Choroid plexus epithelial cell (primary cell): ENCODE data around the gene L2HGDH.

Experiments
- DNase-seq: peaks from one replicate; pipeline ENCODE4 v3.0.0-alpha.2; 2010; ENCODE audit warnings: low read depth
- H3K4me3 ChIP-seq: 2 replicates; pipeline ENCODE4 v1.5.1; 2011; ENCODE audit warnings: low read depth, mild to moderate bottlenecking, control low read depth, low read length, moderate library complexity
- CTCF ChIP-seq: conservative IDR thresholded peaks from 2 replicates; pipeline ENCODE4 v1.5.1; 2011; ENCODE audit warnings: low read depth, mild to moderate bottlenecking, control low read depth, inconsistent platforms, low read length, moderate library complexity

L2HGDH gene

GRCh38 chr14:50225067-50225973 is 86.7 kb downstream of the L2HGDH start:
- DNase-seq = peak; percentile 95
- no peak for TF ChIP-seq CTCF
- H3K4me3 ChIP-seq = no peak overlapping the region

- DNase-seq = no peak
- no peak overlapping the region for H3K4me3 ChIP-seq
- no peak for TF ChIP-seq CTCF
Observed at GRCh38 chr14:50222055-50222613, 89.9 kb downstream of the L2HGDH start.

GRCh38 chr14:50218501-50218900 is 93.5 kb downstream of the L2HGDH start:
- no peak overlapping the region for H3K4me3 ChIP-seq
- no peak for TF ChIP-seq CTCF
- DNase-seq = no peak

GRCh38 chr14:50215416-50215815 is 96.6 kb downstream of the L2HGDH start:
- no peak for TF ChIP-seq CTCF
- H3K4me3 ChIP-seq = no peak overlapping the region
- no peak for DNase-seq

- DNase-seq = no peak
- no peak overlapping the region for H3K4me3 ChIP-seq
- no peak for TF ChIP-seq CTCF
Observed at GRCh38 chr14:50213795-50214194, 98.2 kb downstream of the L2HGDH start.

- no peak for DNase-seq
- TF ChIP-seq CTCF = no peak
- H3K4me3 ChIP-seq = no peak overlapping the region
Observed at GRCh38 chr14:50212726-50213125, 99.3 kb downstream of the L2HGDH start.

- no peak overlapping the region for H3K4me3 ChIP-seq
- TF ChIP-seq CTCF = no peak
- DNase-seq = no peak
Observed at GRCh38 chr14:50210074-50210473, 102.0 kb downstream of the L2HGDH start.
